ENCODE results near the gene FMN1. TPM values are rescaled to one million over a fixed set of nuclear protein-coding genes. Genes with fewer than 3 reads are reported as not detected.

The FMN1 gene
- total and polyA plus RNA-seq, 2 donors from 2014 or later, result 0.71 to 44.8 TPM

GRCh38 chr15:33131552-33132232 lies 62.8 kb downstream of the FMN1 start:
- H3K4me1 ChIP-seq (ENCODE audit: control insufficient read depth in 2 of 3, insufficient read depth in 2 of 3, low read depth in 1 of 3, low read length in 3 of 3), result peaks cover 2 to 7% (median 3%) of the 10 kb centered on the region in 3 donors
- no peak for TF ChIP-seq CTCF (IDR thresholded peaks at IDR 0.05; ENCODE audit: borderline replicate concordance, extremely low read depth, insufficient read depth)
- FAIRE-seq (no peak), DNase-seq (no peak)
- no peaks in the 10 kb centered on the region for H3K36me3 ChIP-seq (ENCODE audit: control insufficient read depth in 2 of 3, insufficient read depth in 3 of 3, low read length in 3 of 3)
- no peak overlapping the region for H3K4me3 ChIP-seq (ENCODE audit: low read length in 3 of 3)
- H3K9ac ChIP-seq (ENCODE audit: low read length in 3 of 3), result no peak overlapping the region
- H3K27ac ChIP-seq (ENCODE audit: low read depth in 2 of 2, low read length in 2 of 2), result no peak overlapping the region
- intact Hi-C loops (cut with DNase I), result no loop called here
- H3K9me3 ChIP-seq (ENCODE audit: control insufficient read depth in 2 of 3, insufficient read depth in 1 of 3, low read length in 3 of 3), result no peaks in the 10 kb centered on the region
- H3K27me3 ChIP-seq (ENCODE audit: control insufficient read depth, insufficient read depth, low read length), result no peaks in the 10 kb centered on the region

GRCh38 chr15:33126559-33127290 lies 67.8 kb downstream of the FMN1 start:
- Histone ChIP-seq H3K36me3 (ENCODE audit: control insufficient read depth in 2 of 3, insufficient read depth in 3 of 3, low read length in 3 of 3) (no peaks in the 10 kb centered on the region), H3K9ac (ENCODE audit: low read length in 3 of 3) (no peak overlapping the region), H3K4me3 (ENCODE audit: low read length in 3 of 3) (peak overlapping the region; percentile 22 to 33 (median 24)), H3K4me1 (ENCODE audit: control insufficient read depth in 2 of 3, insufficient read depth in 2 of 3, low read depth in 1 of 3, low read length in 3 of 3) (peaks cover 4 to 10% (median 7%) of the 10 kb centered on the region in 3 donors), H3K9me3 (ENCODE audit: control insufficient read depth in 2 of 3, insufficient read depth in 1 of 3, low read length in 3 of 3) (no peaks in the 10 kb centered on the region), H3K27ac (ENCODE audit: low read depth in 2 of 2, low read length in 2 of 2) (no peak overlapping the region), H3K27me3 (ENCODE audit: control insufficient read depth, insufficient read depth, low read length) (no peaks in the 10 kb centered on the region)
- intact Hi-C loops (cut with DNase I), result no loop called here
- no peak for FAIRE-seq
- peak; percentile 88 to 98 (median 94) for DNase-seq
- no peak for TF ChIP-seq CTCF (IDR thresholded peaks at IDR 0.05; ENCODE audit: borderline replicate concordance, extremely low read depth, insufficient read depth)

- Histone ChIP-seq H3K36me3 (ENCODE audit: control insufficient read depth in 2 of 3, insufficient read depth in 3 of 3, low read length in 3 of 3) (no peaks in the 10 kb centered on the region), H3K4me3 (ENCODE audit: low read length in 3 of 3) (no peak overlapping the region), H3K27me3 (ENCODE audit: control insufficient read depth, insufficient read depth, low read length) (no peaks in the 10 kb centered on the region), H3K27ac (ENCODE audit: low read depth in 2 of 2, low read length in 2 of 2) (no peak overlapping the region), H3K9me3 (ENCODE audit: control insufficient read depth in 2 of 3, insufficient read depth in 1 of 3, low read length in 3 of 3) (no peaks in the 10 kb centered on the region), H3K4me1 (ENCODE audit: control insufficient read depth in 2 of 3, insufficient read depth in 2 of 3, low read depth in 1 of 3, low read length in 3 of 3) (peaks cover 4 to 10% (median 7%) of the 10 kb centered on the region in 3 donors), H3K9ac (ENCODE audit: low read length in 3 of 3) (no peak overlapping the region)
- intact Hi-C loops (cut with DNase I), result no loop called here
- DNase-seq (no peak), FAIRE-seq (no peak)
- TF ChIP-seq CTCF (IDR thresholded peaks at IDR 0.05; ENCODE audit: borderline replicate concordance, extremely low read depth, insufficient read depth), result no peak
These were observed 68.5 kb downstream of the FMN1 start for GRCh38 chr15:33125894-33126537.
